ENCODE data around the gene ATF6. TPM values are rescaled to one million over a fixed set of nuclear protein-coding genes. Genes with fewer than 3 reads are reported as not detected.

The ATF6 gene
- total and polyA plus RNA-seq, 2 donors (not counting 1 experiment from before 2014, with no cell fraction given), result 5.7 to 26.6 TPM

- Histone ChIP-seq H3K79me2 (ENCODE audit: control insufficient read depth, insufficient read depth, low read length) (no peaks in the 10 kb centered on the region), H3K9me3 (ENCODE audit: control extremely low read depth in 1 of 3, control insufficient read depth in 2 of 3, insufficient read depth in 1 of 3, low read length in 2 of 3) (peaks cover 0 to 20% (median 2%) of the 10 kb centered on the region in 3 donors), H3K9ac (ENCODE audit: low read length) (no peak overlapping the region), H3K4me3 (ENCODE audit: control extremely low read depth in 1 of 5, extremely low read depth in 1 of 5, insufficient read depth in 1 of 5, low read depth in 2 of 5, low read length in 4 of 5) (no peak overlapping the region), H4K20me1 (ENCODE audit: control insufficient read depth, insufficient read depth, low read length, poor library complexity, severe bottlenecking) (no peaks in the 10 kb centered on the region), H3K4me1 (ENCODE audit: control insufficient read depth in 2 of 2, insufficient read depth in 2 of 2, low read length in 2 of 2) (no peaks in the 10 kb centered on the region), H3K27ac (ENCODE audit: low read length in 2 of 2) (no peak overlapping the region), H3K4me2 (replicated peaks; ENCODE audit: low read depth, low read length, poor library complexity, severe bottlenecking) (no peak overlapping the region), H3K36me3 (replicated peaks in 1 of 2; ENCODE audit: control extremely low read depth in 1 of 2, control insufficient read depth in 1 of 2, extremely low read depth in 1 of 2, insufficient read depth in 2 of 2, low read length in 1 of 2) (no peaks in the 10 kb centered on the region), H2AFZ (ENCODE audit: insufficient read depth, low read depth, low read length, poor library complexity, severe bottlenecking) (no peak overlapping the region), H3K27me3 (replicated peaks in 1 of 4; ENCODE audit: control extremely low read depth in 1 of 4, control insufficient read depth in 3 of 4, insufficient read depth in 4 of 4, low read length in 3 of 4) (no peaks in the 10 kb centered on the region)
- no peak for ATAC-seq (ENCODE audit: low read depth)
- intact Hi-C loops (cut with micrococcal nuclease), result no loop called here
- TF ChIP-seq EZH2 (IDR thresholded peaks at IDR 0.05; ENCODE audit: borderline replicate concordance, insufficient read depth, low read depth, low read length, poor library complexity, severe bottlenecking), result no peak
- TF ChIP-seq CTCF (IDR thresholded peaks at IDR 0.05), result no peak
- Mint-ChIP-seq H3K4me3 (no peak overlapping the region), H3K27ac (no peak overlapping the region), H3K4me1 (no peaks in the 10 kb centered on the region), H3K9me3 (ENCODE audit: insufficient read depth) (peaks cover 6% of the 10 kb centered on the region), H3K27me3 (peaks cover 28% of the 10 kb centered on the region)
- no peak for DNase-seq
- 86% methylated on average over 1 of the region's 5 CpGs for WGBS (ENCODE audit: insufficient coverage)
- ChIA-PET POLR2A (no interaction called here), CTCF (no interaction called here)
Observed at GRCh38 chr1:161989786-161990185, 223.7 kb downstream of the ATF6 start.

- ChIA-PET POLR2A (no interaction called here), CTCF (no interaction called here)
- Histone ChIP-seq H2AFZ (ENCODE audit: insufficient read depth, low read depth, low read length, poor library complexity, severe bottlenecking) (no peak overlapping the region), H3K79me2 (ENCODE audit: control insufficient read depth, insufficient read depth, low read length) (no peaks in the 10 kb centered on the region), H4K20me1 (ENCODE audit: control insufficient read depth, insufficient read depth, low read length, poor library complexity, severe bottlenecking) (no peaks in the 10 kb centered on the region), H3K36me3 (replicated peaks in 1 of 2; ENCODE audit: control extremely low read depth in 1 of 2, control insufficient read depth in 1 of 2, extremely low read depth in 1 of 2, insufficient read depth in 2 of 2, low read length in 1 of 2) (no peaks in the 10 kb centered on the region), H3K4me3 (ENCODE audit: control extremely low read depth in 1 of 5, extremely low read depth in 1 of 5, insufficient read depth in 1 of 5, low read depth in 2 of 5, low read length in 4 of 5) (no peak overlapping the region), H3K27ac (ENCODE audit: low read length in 2 of 2) (no peak overlapping the region), H3K4me1 (ENCODE audit: control insufficient read depth in 2 of 2, insufficient read depth in 2 of 2, low read length in 2 of 2) (no peaks in the 10 kb centered on the region), H3K4me2 (replicated peaks; ENCODE audit: low read depth, low read length, poor library complexity, severe bottlenecking) (no peak overlapping the region), H3K27me3 (replicated peaks in 1 of 4; ENCODE audit: control extremely low read depth in 1 of 4, control insufficient read depth in 3 of 4, insufficient read depth in 4 of 4, low read length in 3 of 4) (no peaks in the 10 kb centered on the region), H3K9me3 (ENCODE audit: control extremely low read depth in 1 of 3, control insufficient read depth in 2 of 3, insufficient read depth in 1 of 3, low read length in 2 of 3) (peaks cover 0 to 5% (median 0%) of the 10 kb centered on the region in 3 donors), H3K9ac (ENCODE audit: low read length) (no peak overlapping the region)
- intact Hi-C loops (cut with micrococcal nuclease), result no loop called here
- no peaks in the 10 kb centered on the region for H3K9me3 Mint-ChIP-seq (ENCODE audit: insufficient read depth)
- no peak overlapping the region for H3K4me3 Mint-ChIP-seq
- ATAC-seq (ENCODE audit: low read depth) (no peak), DNase-seq (no peak)
- H3K27me3 Mint-ChIP-seq, result peaks cover 27% of the 10 kb centered on the region
- 86% methylated on average over 9 of the region's 11 CpGs for WGBS (ENCODE audit: insufficient coverage)
- H3K4me1 Mint-ChIP-seq, result no peaks in the 10 kb centered on the region
- TF ChIP-seq EZH2 (IDR thresholded peaks at IDR 0.05; ENCODE audit: borderline replicate concordance, insufficient read depth, low read depth, low read length, poor library complexity, severe bottlenecking), result no peak
- TF ChIP-seq CTCF (IDR thresholded peaks at IDR 0.05), result no peak
- H3K27ac Mint-ChIP-seq, result no peak overlapping the region
Observed at GRCh38 chr1:161993576-161993975, 227.5 kb downstream of the ATF6 start.
